NOMO-1 treated with DMSO at 0.1 percent for 48 hours (cell line): ENCODE results near the gene FHIT.
"Not testable (repeated sequence)": the region's sequence is repeated elsewhere in the genome, so short reads cannot be mapped to it uniquely, and the experiment has no call there.

Source experiments
- DNase-seq: peaks from one replicate; lab custom pipeline; 2025; ENCODE audit not compliant: unreplicated experiment; lab: John Stamatoyannopoulos, UW

Gene FHIT

GRCh38 chr3:60948488-60948887 is 302.8 kb downstream of the FHIT start:
- DNase-seq: peak; percentile 34

- DNase-seq: peak; percentile 13
Observed at GRCh38 chr3:60935709-60936108, 315.5 kb downstream of the FHIT start.

DNA sequence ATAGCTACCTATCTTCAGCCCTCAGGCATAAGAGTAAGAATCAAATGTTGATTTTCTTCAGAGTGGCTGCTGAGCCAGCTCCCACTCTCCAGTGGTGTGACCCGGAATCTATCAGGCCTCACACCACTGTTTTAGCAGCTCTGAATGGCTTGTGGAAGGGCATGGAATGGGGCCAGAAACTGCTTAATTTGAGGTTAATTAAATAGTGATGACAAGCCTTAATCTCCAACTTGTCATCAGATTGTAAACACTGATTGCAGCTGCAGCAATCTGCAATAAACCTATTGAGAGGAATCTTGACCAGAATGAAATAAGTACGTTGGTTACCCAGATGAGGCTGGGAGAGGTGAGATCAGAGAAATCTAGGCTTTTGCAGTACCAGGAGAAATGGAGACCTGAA is 317.4 kb downstream of the FHIT start:
- no peak for DNase-seq

DNA sequence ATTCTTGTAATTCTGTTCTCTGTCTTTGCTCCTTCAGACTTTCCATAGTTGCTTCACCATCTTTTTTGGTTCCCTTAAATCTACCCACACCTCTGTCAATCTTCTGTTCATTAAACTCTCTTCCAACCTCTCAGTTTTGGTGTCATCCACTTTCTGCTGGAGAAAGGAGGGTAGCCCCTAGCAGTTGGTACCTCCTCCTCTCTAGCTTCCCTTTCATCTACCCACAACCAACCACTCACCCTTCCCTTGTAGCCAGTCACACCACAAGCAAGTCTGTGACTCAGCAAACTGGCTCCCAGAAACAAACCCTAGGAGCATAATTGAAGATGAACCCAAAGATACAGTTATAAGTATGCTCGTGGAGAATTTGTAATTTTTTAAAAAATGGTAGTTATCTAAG is 318.6 kb downstream of the FHIT start:
- DNase-seq: peak; percentile 47

- DNase-seq: no peak
Observed at GRCh38 chr3:60932170-60932569, 319.1 kb downstream of the FHIT start.

GRCh38 chr3:60931452-60931851 is 319.8 kb downstream of the FHIT start:
- no peak for DNase-seq

DNA sequence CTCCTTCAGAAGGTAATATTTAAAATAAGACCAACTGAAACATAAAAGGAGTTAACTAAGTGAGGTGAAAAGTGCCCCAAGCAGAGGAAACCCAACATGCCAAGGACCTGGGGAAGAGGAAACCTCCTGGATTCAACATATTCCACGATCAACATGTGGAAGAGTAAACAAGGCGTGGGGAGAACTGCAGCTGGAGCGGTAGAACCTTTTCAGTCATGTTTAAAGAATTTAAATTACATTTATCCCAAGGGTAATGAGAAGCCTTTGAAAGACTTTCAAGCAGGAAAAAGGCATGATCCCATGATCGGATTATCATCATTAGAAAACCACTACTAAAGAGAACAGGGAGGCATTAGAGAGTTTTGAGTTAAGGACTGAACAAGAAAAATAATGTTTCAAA is 330.7 kb downstream of the FHIT start:
- DNase-seq: no peak

- no peak for DNase-seq
Observed at GRCh38 chr3:60919296-60919695, 332.0 kb downstream of the FHIT start.

GRCh38 chr3:60917141-60917540 is 334.1 kb downstream of the FHIT start:
- no peak for DNase-seq

- no peak for DNase-seq
Observed at GRCh38 chr3:60916546-60916945, 334.7 kb downstream of the FHIT start.

DNA sequence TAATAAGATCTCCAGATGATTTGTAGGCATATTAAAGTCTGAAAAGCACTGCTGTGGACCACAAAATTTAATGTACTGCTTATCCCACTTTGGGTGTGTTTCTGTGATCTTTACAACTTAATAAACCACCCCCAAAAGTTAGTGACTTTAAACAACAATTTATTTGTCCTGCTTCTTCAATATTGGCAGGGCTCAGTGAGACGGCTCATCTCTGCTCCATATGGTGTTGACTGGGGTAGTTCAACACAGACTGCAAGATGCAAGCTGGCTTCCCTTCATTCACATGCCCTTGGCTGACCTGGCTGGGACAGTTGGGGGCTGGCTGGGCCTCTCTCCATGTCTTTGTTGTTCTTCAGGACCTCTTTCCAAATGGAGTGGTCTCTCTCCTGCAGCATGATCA is 337.8 kb downstream of the FHIT start:
- DNase-seq: no peak

GRCh38 chr3:60912876-60913275 is 338.4 kb downstream of the FHIT start:
- no peak for DNase-seq

GRCh38 chr3:60912142-60912541 is 339.1 kb downstream of the FHIT start:
- DNase-seq: no peak

GRCh38 chr3:60909526-60909925 is 341.7 kb downstream of the FHIT start:
- DNase-seq: no peak

GRCh38 chr3:60906283-60906682 is 345.0 kb downstream of the FHIT start:
- no peak for DNase-seq

DNA sequence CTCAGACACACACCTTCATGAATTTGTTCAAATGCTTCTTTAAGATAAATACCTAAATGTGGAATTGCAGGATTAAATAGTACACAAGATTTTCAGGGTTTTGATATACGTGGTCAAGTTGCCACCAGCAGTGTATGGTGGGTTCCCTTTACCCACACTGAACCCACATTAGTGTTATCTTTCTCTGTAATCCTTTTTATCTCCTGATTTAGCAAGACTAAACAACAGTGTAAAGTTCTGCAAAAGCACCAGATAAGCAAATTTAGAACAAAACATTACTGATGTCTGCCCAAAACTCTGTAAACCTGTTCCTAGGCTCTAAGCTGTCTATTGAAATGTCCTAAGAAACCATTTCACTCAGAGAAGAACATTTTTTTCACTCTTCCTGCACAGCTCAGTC is 352.9 kb downstream of the FHIT start:
- DNase-seq: no peak

DNA sequence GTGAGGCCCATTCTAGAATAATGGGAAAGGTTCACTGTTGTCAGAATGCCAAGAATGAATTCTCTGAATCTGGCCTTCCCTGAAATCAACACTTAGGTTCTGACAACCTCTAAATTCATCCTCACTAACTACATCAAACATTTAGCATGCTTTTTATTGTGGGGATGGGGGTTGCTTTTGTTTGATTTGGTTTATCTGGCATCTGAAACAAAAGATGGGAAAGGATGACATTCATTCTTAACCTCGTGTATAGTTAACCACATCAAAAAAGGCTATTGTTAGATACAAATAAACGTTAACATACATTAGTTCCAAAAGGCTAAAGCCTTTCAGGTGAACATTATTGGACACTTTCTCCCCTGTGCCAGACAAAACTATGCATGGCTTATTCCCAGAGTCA is 357.3 kb downstream of the FHIT start:
- no peak for DNase-seq

DNA sequence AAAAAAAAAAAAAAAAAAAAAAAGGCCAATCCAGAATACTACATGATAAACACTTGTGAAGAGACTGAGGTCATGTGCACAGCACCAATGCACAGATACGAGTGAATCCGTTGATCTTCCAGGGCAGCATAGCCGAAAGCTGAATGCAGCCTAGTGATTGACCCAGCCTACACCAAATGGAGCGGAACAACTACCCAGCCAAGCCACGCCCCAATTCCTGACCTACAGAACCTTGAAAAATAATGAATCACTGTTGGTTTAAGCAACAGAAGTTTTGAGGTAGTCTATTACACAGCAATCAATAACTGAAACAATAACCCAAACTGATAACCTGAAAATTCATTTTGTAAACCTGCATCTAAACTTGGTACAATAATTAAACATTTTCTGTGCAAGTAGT is 361.0 kb downstream of the FHIT start:
- no peak for DNase-seq

DNA sequence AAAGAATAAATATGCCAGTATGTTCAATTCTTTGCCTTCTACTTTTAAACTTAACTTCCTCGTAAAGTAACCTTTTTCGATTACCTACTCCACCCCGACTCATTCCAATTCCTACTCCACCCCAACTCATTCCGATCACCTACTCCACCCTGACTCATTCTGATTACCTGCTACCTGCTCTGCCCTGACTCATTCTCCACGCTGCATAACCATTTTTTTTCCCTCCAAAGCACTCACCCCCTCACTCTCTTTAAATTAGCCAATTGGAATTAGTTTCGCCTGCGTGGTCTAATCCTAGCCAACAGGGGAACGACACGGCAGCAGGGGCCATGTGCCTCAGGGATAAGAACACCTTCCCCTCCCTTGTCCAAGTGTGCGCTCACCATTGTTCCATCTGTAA is 362.3 kb downstream of the FHIT start:
- DNase-seq: not testable (repeated sequence)

DNA sequence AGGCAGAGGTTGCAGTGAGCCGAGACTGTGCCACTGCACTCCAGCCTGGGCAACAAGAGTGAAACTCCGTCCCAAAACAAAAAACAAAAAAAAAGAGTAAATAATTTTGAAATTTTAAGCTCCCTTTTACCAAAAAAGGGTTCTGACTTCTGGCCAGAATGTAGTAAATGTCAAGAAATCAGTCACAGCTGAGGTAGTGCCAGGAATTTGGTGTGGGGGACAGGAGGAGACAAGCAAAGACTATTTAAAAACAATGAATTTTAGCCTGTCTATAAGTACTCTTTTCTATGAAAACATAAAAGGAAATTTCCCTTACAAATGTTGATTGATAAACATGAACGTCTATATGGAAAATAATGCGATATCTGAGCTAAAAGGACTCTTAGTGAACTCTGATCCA is 363.7 kb downstream of the FHIT start:
- DNase-seq: no peak

GRCh38 chr3:60886518-60886917 is 364.7 kb downstream of the FHIT start:
- no peak for DNase-seq

DNA sequence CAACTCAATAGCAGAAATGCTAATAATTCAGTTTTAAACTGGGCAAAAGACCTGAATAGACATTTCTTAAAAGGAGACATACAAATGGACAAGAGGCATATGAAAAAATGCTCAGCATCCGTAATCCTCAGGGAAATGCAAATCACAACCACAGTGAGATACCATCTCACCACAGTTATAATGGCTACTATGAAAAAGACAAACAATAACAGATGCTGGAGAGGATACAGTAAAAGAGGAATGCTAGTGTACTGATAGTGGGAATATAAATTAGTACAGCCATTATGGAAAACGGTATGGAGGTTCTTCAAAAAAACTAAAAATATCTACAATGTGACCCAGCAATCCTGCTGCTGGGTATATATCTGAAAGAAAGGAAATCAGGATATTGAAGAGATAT is 367.2 kb downstream of the FHIT start:
- no peak for DNase-seq

DNA sequence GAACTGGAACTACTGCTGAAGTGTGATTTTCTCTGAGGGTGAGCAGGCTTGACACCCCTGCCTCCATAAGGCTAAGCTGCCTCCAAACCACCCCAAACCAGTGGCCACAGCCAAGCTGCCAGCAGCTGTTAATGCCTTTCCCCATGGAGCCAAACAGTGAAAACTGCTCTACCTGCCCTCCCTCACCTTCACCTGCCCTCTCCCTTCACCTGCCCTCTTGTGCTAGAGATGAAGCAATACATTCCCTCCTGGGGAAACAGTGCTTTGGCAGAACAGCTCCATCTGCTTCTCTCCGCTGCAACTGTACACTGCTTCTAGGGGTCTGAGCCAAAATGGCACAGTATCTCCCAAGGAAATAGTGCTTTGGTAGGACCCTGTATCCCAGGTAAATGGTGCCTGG is 374.1 kb downstream of the FHIT start:
- DNase-seq: no peak

GRCh38 chr3:60870396-60870795 is 380.9 kb downstream of the FHIT start:
- DNase-seq: no peak
